ENCODE measurements around the gene MYO18A. TPM values are rescaled to one million over a fixed set of nuclear protein-coding genes. Genes with fewer than 3 reads are reported as not detected.
"Not testable (repeated sequence)": the region's sequence is repeated elsewhere in the genome, so short reads cannot be mapped to it uniquely, and the experiment has no call there.

Gene MYO18A
- polyA plus RNA-seq (2013, experiment 1 of 2): 12.7 TPM
- 11.4 TPM for polyA plus RNA-seq (2013, experiment 2 of 2)

GRCh38 chr17:29180034-29180787, at the start of gene MYO18A:
TSS of gene MYO18A (minus strand) at chr17:29180398. CDS start at chr17:29166940, 13,458 bp downstream.
- Histone ChIP-seq H2AK5ac (ENCODE audit: low read length) (no peak within 1 kb of the TSS), H3K4me2 (ENCODE audit: low read length) (peak within 1 kb of the TSS; percentile 91), H3K23ac (ENCODE audit: low read length) (no peak within 1 kb of the TSS), H2BK5ac (ENCODE audit: low read length) (no peak within 1 kb of the TSS), H4K5ac (ENCODE audit: low read length) (no peak within 1 kb of the TSS), H3K79me2 (ENCODE audit: control insufficient read depth, insufficient read depth, low read length) (no peaks in the 10 kb centered on the region), H3K4ac (ENCODE audit: low read depth, low read length) (no peak within 1 kb of the TSS), H3K27ac (ENCODE audit: low read depth, low read length) (peak within 1 kb of the TSS; percentile 22), H2BK120ac (ENCODE audit: low read depth, low read length) (peak within 1 kb of the TSS; percentile 21), H3K79me1 (ENCODE audit: low read length) (no peaks in the 10 kb centered on the region), H3K4me3 (ENCODE audit: low read length) (peak within 1 kb of the TSS; percentile 39), H3K4me1 (ENCODE audit: control insufficient read depth, low read depth, low read length) (peaks cover 14% of the 10 kb centered on the region), H3K9ac (ENCODE audit: low read length) (peak within 1 kb of the TSS; percentile 74), H3K27me3 (ENCODE audit: insufficient read depth, low read length, poor library complexity) (no peaks in the 10 kb centered on the region), H4K8ac (ENCODE audit: low read depth, low read length) (no peak within 1 kb of the TSS), H3K36me3 (ENCODE audit: control insufficient read depth, insufficient read depth, low read length) (no peaks in the 10 kb centered on the region), H3K18ac (ENCODE audit: low read length) (peak within 1 kb of the TSS; percentile 56), H3K56ac (ENCODE audit: low read length) (peak within 1 kb of the TSS; percentile 90), H2BK15ac (replicated peaks; ENCODE audit: low read depth) (no peak within 1 kb of the TSS)
- DNase-seq: peak; percentile 78
- WGBS (ENCODE audit: extremely low coverage, insufficient coverage, low lambda C conversion rate): no CpG with 5 or more reads among the region's 76 CpGs

- no peak overlapping the region for H3K27ac ChIP-seq (ENCODE audit: low read depth, low read length)
- no peak overlapping the region for H2AK5ac ChIP-seq (ENCODE audit: low read length)
- no peak overlapping the region for H3K56ac ChIP-seq (ENCODE audit: low read length)
- H3K4me2 ChIP-seq (ENCODE audit: low read length): no peak overlapping the region
- H2BK15ac ChIP-seq (replicated peaks; ENCODE audit: low read depth): no peak overlapping the region
- no peak overlapping the region for H3K23ac ChIP-seq (ENCODE audit: low read length)
- H3K27me3 ChIP-seq (ENCODE audit: insufficient read depth, low read length, poor library complexity): no peaks in the 10 kb centered on the region
- H2BK120ac ChIP-seq (ENCODE audit: low read depth, low read length): no peak overlapping the region
- H3K18ac ChIP-seq (ENCODE audit: low read length): no peak overlapping the region
- no peak overlapping the region for H3K4me3 ChIP-seq (ENCODE audit: low read length)
- H4K5ac ChIP-seq (ENCODE audit: low read length): no peak overlapping the region
- no peaks in the 10 kb centered on the region for H3K36me3 ChIP-seq (ENCODE audit: control insufficient read depth, insufficient read depth, low read length)
- no peak for DNase-seq
- no peaks in the 10 kb centered on the region for H3K79me1 ChIP-seq (ENCODE audit: low read length)
- H3K4ac ChIP-seq (ENCODE audit: low read depth, low read length): no peak overlapping the region
- H4K8ac ChIP-seq (ENCODE audit: low read depth, low read length): no peak overlapping the region
- H2BK5ac ChIP-seq (ENCODE audit: low read length): no peak overlapping the region
- H3K79me2 ChIP-seq (ENCODE audit: control insufficient read depth, insufficient read depth, low read length): no peaks in the 10 kb centered on the region
- no peaks in the 10 kb centered on the region for H3K4me1 ChIP-seq (ENCODE audit: control insufficient read depth, low read depth, low read length)
- H3K9ac ChIP-seq (ENCODE audit: low read length): no peak overlapping the region
These were observed 45.2 kb upstream of the MYO18A start for GRCh38 chr17:29225396-29225795.

GRCh38 chr17:29221338-29221737, 41.1 kb upstream of the MYO18A start:
- not testable (repeated sequence) for H3K36me3 ChIP-seq (ENCODE audit: control insufficient read depth, insufficient read depth, low read length); H3K18ac ChIP-seq (ENCODE audit: low read length); H2BK5ac ChIP-seq (ENCODE audit: low read length); H4K8ac ChIP-seq (ENCODE audit: low read depth, low read length); H2BK120ac ChIP-seq (ENCODE audit: low read depth, low read length); H2AK5ac ChIP-seq (ENCODE audit: low read length); H3K27ac ChIP-seq (ENCODE audit: low read depth, low read length); H3K9ac ChIP-seq (ENCODE audit: low read length); H2BK15ac ChIP-seq (replicated peaks; ENCODE audit: low read depth); H3K27me3 ChIP-seq (ENCODE audit: insufficient read depth, low read length, poor library complexity); DNase-seq; H3K23ac ChIP-seq (ENCODE audit: low read length); H3K56ac ChIP-seq (ENCODE audit: low read length); H3K79me2 ChIP-seq (ENCODE audit: control insufficient read depth, insufficient read depth, low read length); H3K4me2 ChIP-seq (ENCODE audit: low read length); H3K4me1 ChIP-seq (ENCODE audit: control insufficient read depth, low read depth, low read length); H3K4ac ChIP-seq (ENCODE audit: low read depth, low read length); H3K79me1 ChIP-seq (ENCODE audit: low read length); H4K5ac ChIP-seq (ENCODE audit: low read length); H3K4me3 ChIP-seq (ENCODE audit: low read length)
- WGBS (ENCODE audit: extremely low coverage, insufficient coverage, low lambda C conversion rate): no CpG with 5 or more reads among the region's 11 CpGs

- Histone ChIP-seq H3K4me2 (ENCODE audit: low read length) (no peak overlapping the region), H4K5ac (ENCODE audit: low read length) (no peak overlapping the region), H3K9ac (ENCODE audit: low read length) (no peak overlapping the region), H2BK15ac (replicated peaks; ENCODE audit: low read depth) (no peak overlapping the region), H3K4me1 (ENCODE audit: control insufficient read depth, low read depth, low read length) (no peaks in the 10 kb centered on the region), H2AK5ac (ENCODE audit: low read length) (no peak overlapping the region), H4K8ac (ENCODE audit: low read depth, low read length) (no peak overlapping the region), H3K56ac (ENCODE audit: low read length) (peak overlapping the region; percentile 19), H3K4me3 (ENCODE audit: low read length) (no peak overlapping the region), H3K79me1 (ENCODE audit: low read length) (no peaks in the 10 kb centered on the region), H3K27ac (ENCODE audit: low read depth, low read length) (no peak overlapping the region), H3K27me3 (ENCODE audit: insufficient read depth, low read length, poor library complexity) (no peaks in the 10 kb centered on the region), H3K18ac (ENCODE audit: low read length) (no peak overlapping the region), H3K23ac (ENCODE audit: low read length) (no peak overlapping the region), H3K36me3 (ENCODE audit: control insufficient read depth, insufficient read depth, low read length) (no peaks in the 10 kb centered on the region), H2BK5ac (ENCODE audit: low read length) (no peak overlapping the region), H3K79me2 (ENCODE audit: control insufficient read depth, insufficient read depth, low read length) (no peaks in the 10 kb centered on the region), H3K4ac (ENCODE audit: low read depth, low read length) (no peak overlapping the region), H2BK120ac (ENCODE audit: low read depth, low read length) (no peak overlapping the region)
- peak; percentile 86 for DNase-seq
- no CpG with 5 or more reads among the region's 14 CpGs for WGBS (ENCODE audit: extremely low coverage, insufficient coverage, low lambda C conversion rate)
These were observed 39.3 kb upstream of the MYO18A start for GRCh38 chr17:29219378-29220047.

- no peak overlapping the region for H3K9ac ChIP-seq (ENCODE audit: low read length)
- no peaks in the 10 kb centered on the region for H3K36me3 ChIP-seq (ENCODE audit: control insufficient read depth, insufficient read depth, low read length)
- no peak overlapping the region for H2AK5ac ChIP-seq (ENCODE audit: low read length)
- no peak overlapping the region for H2BK120ac ChIP-seq (ENCODE audit: low read depth, low read length)
- H3K4me1 ChIP-seq (ENCODE audit: control insufficient read depth, low read depth, low read length): no peaks in the 10 kb centered on the region
- no peak overlapping the region for H3K23ac ChIP-seq (ENCODE audit: low read length)
- H3K79me1 ChIP-seq (ENCODE audit: low read length): no peaks in the 10 kb centered on the region
- H3K27ac ChIP-seq (ENCODE audit: low read depth, low read length): no peak overlapping the region
- H3K56ac ChIP-seq (ENCODE audit: low read length): no peak overlapping the region
- H3K4me2 ChIP-seq (ENCODE audit: low read length): no peak overlapping the region
- H4K5ac ChIP-seq (ENCODE audit: low read length): no peak overlapping the region
- H2BK15ac ChIP-seq (replicated peaks; ENCODE audit: low read depth): no peak overlapping the region
- no peak overlapping the region for H2BK5ac ChIP-seq (ENCODE audit: low read length)
- no peaks in the 10 kb centered on the region for H3K79me2 ChIP-seq (ENCODE audit: control insufficient read depth, insufficient read depth, low read length)
- no CpG with 5 or more reads among the region's 5 CpGs for WGBS (ENCODE audit: extremely low coverage, insufficient coverage, low lambda C conversion rate)
- H3K18ac ChIP-seq (ENCODE audit: low read length): no peak overlapping the region
- H3K4me3 ChIP-seq (ENCODE audit: low read length): no peak overlapping the region
- DNase-seq: no peak
- H3K4ac ChIP-seq (ENCODE audit: low read depth, low read length): no peak overlapping the region
- H4K8ac ChIP-seq (ENCODE audit: low read depth, low read length): no peak overlapping the region
- no peaks in the 10 kb centered on the region for H3K27me3 ChIP-seq (ENCODE audit: insufficient read depth, low read length, poor library complexity)
These were observed 36.7 kb upstream of the MYO18A start for GRCh38 chr17:29216856-29217255.

All from mesendoderm (in vitro differentiated cells).